Measurements from ENCODE around the gene NPAS2.
A peak's percentile ranks its signal among the peaks of the same experiment; 100 is the strongest.

NPAS2 gene

GRCh38 chr2:100819370-100820272 lies at the start of gene NPAS2:
Gene NPAS2, plus strand, starts transcription at chr2:100820139. Its CDS starts 84,616 bp downstream, at chr2:100904755.
- DNase-seq (ENCODE audit: low read depth), result no peak
- H3K4me3 ChIP-seq (ENCODE audit: low read depth, low read length), result peak within 1 kb of the TSS; percentile 51
- TF ChIP-seq CTCF (IDR thresholded peaks at IDR 0.05; ENCODE audit: control insufficient read depth, extremely low read depth, insufficient read depth), result no peak

- TF ChIP-seq CTCF (IDR thresholded peaks at IDR 0.05; ENCODE audit: control insufficient read depth, extremely low read depth, insufficient read depth), result no peak
- no peak for DNase-seq (ENCODE audit: low read depth)
- no peak overlapping the region for H3K4me3 ChIP-seq (ENCODE audit: low read depth, low read length)
Observed at GRCh38 chr2:100771125-100771524, 48.8 kb upstream of the NPAS2 start.

- no peak for TF ChIP-seq CTCF (IDR thresholded peaks at IDR 0.05; ENCODE audit: control insufficient read depth, extremely low read depth, insufficient read depth)
- H3K4me3 ChIP-seq (ENCODE audit: low read depth, low read length), result no peak overlapping the region
- no peak for DNase-seq (ENCODE audit: low read depth)
Observed at GRCh38 chr2:100773538-100773937, 46.4 kb upstream of the NPAS2 start.

- TF ChIP-seq CTCF (IDR thresholded peaks at IDR 0.05; ENCODE audit: control insufficient read depth, extremely low read depth, insufficient read depth), result no peak
- no peak overlapping the region for H3K4me3 ChIP-seq (ENCODE audit: low read depth, low read length)
- no peak for DNase-seq (ENCODE audit: low read depth)
Observed at GRCh38 chr2:100776445-100776844, 43.5 kb upstream of the NPAS2 start.

GRCh38 chr2:100778637-100779450 lies 41.1 kb upstream of the NPAS2 start:
- H3K4me3 ChIP-seq (ENCODE audit: low read depth, low read length), result no peak overlapping the region
- DNase-seq (ENCODE audit: low read depth), result no peak
- TF ChIP-seq CTCF (IDR thresholded peaks at IDR 0.05; ENCODE audit: control insufficient read depth, extremely low read depth, insufficient read depth), result no peak

GRCh38 chr2:100779908-100780202 lies 40.1 kb upstream of the NPAS2 start:
- no peak for TF ChIP-seq CTCF (IDR thresholded peaks at IDR 0.05; ENCODE audit: control insufficient read depth, extremely low read depth, insufficient read depth)
- no peak overlapping the region for H3K4me3 ChIP-seq (ENCODE audit: low read depth, low read length)
- no peak for DNase-seq (ENCODE audit: low read depth)

Data from LNCaP clone FGC (cell line).